BJ (cell line): ENCODE results near the gene DNAAF9. TPM values are rescaled to one million over a fixed set of nuclear protein-coding genes. Genes with fewer than 3 reads are reported as not detected.

Source experiments
- CTCF ChIA-PET: fragments of 350-600 bp; formaldehyde crosslinking; extraction: SDS; loops from one replicate; lab custom pipeline; 2021; ENCODE audit warnings: antibody characterized with exemption, inconsistent platforms; lab: Yijun Ruan, JAX
- POLR2A ChIA-PET: fragments of 300-600 bp; sonication (Branson Sonifier 250); formaldehyde crosslinking; extraction: SDS; loops from one replicate; lab custom pipeline; 2021; ENCODE audit warnings: antibody characterized with exemption; lab: Charles Lee
- DNase-seq: peaks from one replicate; pipeline ENCODE4 v3.0.0-alpha.2; 2011; ENCODE audit warnings: low read depth
- H3K27me3 ChIP-seq: 2 replicates; pipeline ENCODE4 v1.6.0; 2011; ENCODE audit warnings: low read length; ENCODE audit not compliant: control insufficient read depth, insufficient read depth
- H3K36me3 ChIP-seq: 2 replicates; pipeline ENCODE4 v1.5.1; 2011; ENCODE audit warnings: low read length; ENCODE audit not compliant: control insufficient read depth, insufficient read depth
- H3K4me3 ChIP-seq: 2 replicates; pipeline ENCODE4 v1.5.1; 2011; ENCODE audit warnings: low read depth, mild to moderate bottlenecking, control low read depth, low read length
- CTCF ChIP-seq: IDR thresholded peaks from 2 replicates; pipeline ENCODE4 v1.5.1; 2011; ENCODE audit warnings: low read depth, mild to moderate bottlenecking, control low read depth, inconsistent platforms, low read length, moderate library complexity; ENCODE audit not compliant: insufficient read depth
- polyA plus RNA-seq: library from polyadenylated mRNA; depleted of rRNA; stranded (reverse); fragments of >200 nt; gene quantifications from 2 replicates; pipeline ENCODE4 v1.2.3, GENCODE V29; 2011; rRNA removed
- small RNA-seq: library from RNA; depleted of rRNA; stranded (forward); fragments of <200 nt; gene quantifications from one replicate; pipeline ENCODE3, GENCODE V24; 2012; ENCODE audit warnings: low replicate concordance, low read depth; ENCODE audit not compliant: insufficient read length

Gene DNAAF9
- polyA plus RNA-seq, 1 experiment, result 10.0 TPM

- Histone ChIP-seq H3K27me3 (no peaks in the 10 kb centered on the region), H3K4me3 (no peak overlapping the region), H3K36me3 (peaks cover 3% of the 10 kb centered on the region)
- ChIA-PET POLR2A (no interaction called here), CTCF (interaction anchor here (0.7 kb wide), 1 partner anchor 18 kb away, joined by 3 read pairs; no protein-coding TSS in a partner anchor)
- DNase-seq, result no peak
- no peak for TF ChIP-seq CTCF
Measured at GRCh38 chr20:3360752-3361151, 46.7 kb downstream of the DNAAF9 start.

- DNase-seq, result no peak
- ChIA-PET CTCF (no interaction called here), POLR2A (no interaction called here)
- Histone ChIP-seq H3K27me3 (no peaks in the 10 kb centered on the region), H3K36me3 (peaks cover 4% of the 10 kb centered on the region), H3K4me3 (no peak overlapping the region)
- TF ChIP-seq CTCF, result no peak
Measured at GRCh38 chr20:3358676-3359340, 48.7 kb downstream of the DNAAF9 start.

Small RNAs within 50 kb of the gene (small RNA-seq; reads per million reads assigned to genes)
- gene RF00012, result not detected
- gene RNU6-1019P, result not detected

Other genes starting within 250 kb of the DNAAF9 start
- gene FASTKD5, start 247.8 kb downstream of the DNAAF9 start, polyA plus RNA-seq, result 8.5 and 13.5 TPM in 2 replicates
- 3.0 and 5.8 TPM in 2 replicates for gene UBOX5, start 247.8 kb downstream of the DNAAF9 start, polyA plus RNA-seq
- gene LZTS3, start 234.1 kb downstream of the DNAAF9 start, polyA plus RNA-seq, result 6.9 and 8.8 TPM in 2 replicates
- 33.1 and 34.9 TPM in 2 replicates for gene DDRGK1, start 203.0 kb downstream of the DNAAF9 start, polyA plus RNA-seq
- gene ITPA, start 198.2 kb downstream of the DNAAF9 start, polyA plus RNA-seq, result 26.6 and 35.0 TPM in 2 replicates
- gene SLC4A11, start 168.5 kb downstream of the DNAAF9 start, polyA plus RNA-seq, result 0.94 and 1.2 TPM in 2 replicates
- gene ATRN, start 63.3 kb upstream of the DNAAF9 start, polyA plus RNA-seq, result 54.1 and 55.7 TPM in 2 replicates